PC-9 (cell line): ENCODE data around the gene TOR3A. TPM values are rescaled to one million over a fixed set of nuclear protein-coding genes. Genes with fewer than 3 reads are reported as not detected.

Experiments used
- BruUV-seq: library from RNA; stranded (reverse); fragments of 400-500 nt; replicated peaks from 2 replicates; lab custom pipeline; 2021; lab: Mats Ljungman, UMichigan
- CTCF ChIA-PET: fragments of 300-600 bp; sonication (Branson Sonifier 250); formaldehyde crosslinking; loops from one replicate; lab custom pipeline; 2022; ENCODE audit warnings: antibody characterized with exemption; lab: Charles Lee
- POLR2A ChIA-PET: fragments of 300-600 bp; sonication (Branson Sonifier 250); formaldehyde crosslinking; loops from one replicate; lab custom pipeline; 2022; ENCODE audit warnings: antibody characterized with exemption; ENCODE audit not compliant: unreplicated experiment; lab: Charles Lee
- DNase-seq, 2 experiments: peaks; one replicate each; pipeline versions ENCODE4 v3.0.0 to v3.0.0-alpha.2; 2015 to 2022; ENCODE audit warnings: mixed read lengths in 1 of 2
- H2AFZ ChIP-seq: fragments of 200-600 bp; sonication (generic); 2 replicates; pipeline ENCODE4 v1.8.1; 2017; ENCODE audit warnings: antibody characterized with exemption
- H3F3A ChIP-seq: fragments of 200-600 bp; sonication (generic); 2 replicates; pipeline ENCODE4 v1.8.1; 2017; ENCODE audit warnings: antibody characterized with exemption, mild to moderate bottlenecking, low read depth; ENCODE audit not compliant: insufficient read depth
- H3K27ac ChIP-seq: fragments of 200-600 bp; sonication (generic); 2 replicates; pipeline ENCODE4 v1.6.1; 2016; ENCODE audit warnings: mixed run types
- H3K27me3 ChIP-seq: fragments of 200-600 bp; sonication (generic); 2 replicates; pipeline ENCODE4 v1.6.1; 2016; ENCODE audit warnings: low read depth, mixed run types; ENCODE audit not compliant: insufficient read depth
- H3K36me3 ChIP-seq: fragments of 200-600 bp; sonication (generic); 2 replicates; pipeline ENCODE4 v1.6.1; 2016; ENCODE audit warnings: low read depth, mixed run types
- H3K4me1 ChIP-seq: fragments of 200-600 bp; sonication (generic); replicated peaks from 2 replicates; pipeline ENCODE4 v1.6.1; 2016; ENCODE audit warnings: mixed run types; ENCODE audit not compliant: insufficient read depth
- H3K4me2 ChIP-seq: fragments of 200-600 bp; sonication (generic); 2 replicates; pipeline ENCODE4 v1.6.1; 2017; ENCODE audit warnings: mixed run types
- H3K4me3 ChIP-seq: fragments of 200-600 bp; sonication (generic); 2 replicates; pipeline ENCODE4 v1.6.1; 2016; ENCODE audit warnings: mixed run types
- H3K79me2 ChIP-seq: fragments of 200-600 bp; sonication (generic); 2 replicates; pipeline ENCODE4 v1.6.1; 2017; ENCODE audit warnings: low read depth, mixed run types
- H3K9me2 ChIP-seq: fragments of 200-600 bp; sonication (generic); 2 replicates; pipeline ENCODE4 v1.8.1; 2017; ENCODE audit warnings: mild to moderate bottlenecking; ENCODE audit not compliant: insufficient read depth
- H3K9me3 ChIP-seq: fragments of 200-600 bp; sonication (generic); 2 replicates; pipeline ENCODE4 v1.8.1; 2016; ENCODE audit warnings: low read depth; ENCODE audit not compliant: insufficient read depth
- H4K20me1 ChIP-seq: fragments of 200-600 bp; sonication (generic); 2 replicates; pipeline ENCODE4 v1.8.1; 2017; ENCODE audit not compliant: insufficient read depth
- CTCF ChIP-seq: fragments of 200-600 bp; sonication (generic); conservative IDR thresholded peaks from 2 replicates; pipeline ENCODE4 v1.6.1; 2017; ENCODE audit warnings: mixed run types, antibody characterized with exemption, mild to moderate bottlenecking, moderate library complexity
- EZH2 ChIP-seq: fragments of 200-600 bp; sonication (generic); IDR thresholded peaks from 2 replicates; pipeline ENCODE4 v1.8.0; 2017; ENCODE audit warnings: antibody characterized with exemption, low read depth
- intact Hi-C: fragments of 100-400 bp; cut with micrococcal nuclease; formaldehyde crosslinking; loops from one replicate; pipeline ENCODE4 v1.10.0; 2022; ENCODE audit not compliant: unreplicated experiment
- total RNA-seq: library from RNA; stranded (reverse); gene quantifications from 2 replicates; pipeline ENCODE4 v1.2.3, GENCODE V29; 2021

Gene TOR3A
- total RNA-seq, 1 experiment from 2014 or later: 31.6 TPM

GRCh38 chr1:179101566-179101965 lies 19.7 kb downstream of the TOR3A start:
- TF ChIP-seq CTCF (no peak), EZH2 (no peak)
- POLR2A ChIA-PET: interaction anchor here (0.6 kb wide), 1 partner anchor 126 kb away, joined by 3 read pairs; no protein-coding TSS in a partner anchor
- no peak overlapping the region for H3K4me2 ChIP-seq
- 0 out of 2 replicates have a peak, but pooled peaks cover 4% of the 10 kb centered on the region for H3K79me2 ChIP-seq
- BruUV-seq: no TSS peak
- intact Hi-C loops: no loop called here
- peaks cover 15% of the 10 kb centered on the region for H3F3A ChIP-seq
- H3K27me3 ChIP-seq: no peaks in the 10 kb centered on the region
- H3K27ac ChIP-seq: no peak overlapping the region
- no peaks in the 10 kb centered on the region for H3K9me3 ChIP-seq
- H3K36me3 ChIP-seq: peaks cover 3% of the 10 kb centered on the region; the same call in 1 of the 2 replicates
- DNase-seq: no peak
- no peaks in the 10 kb centered on the region for H3K9me2 ChIP-seq
- no peaks in the 10 kb centered on the region for H3K4me1 ChIP-seq
- H2AFZ ChIP-seq: no peak overlapping the region
- no peaks in the 10 kb centered on the region for H4K20me1 ChIP-seq
- CTCF ChIA-PET: no interaction called here
- no peak overlapping the region for H3K4me3 ChIP-seq

- no peak overlapping the region for H2AFZ ChIP-seq
- H3K4me1 ChIP-seq: no peaks in the 10 kb centered on the region
- no TSS peak for BruUV-seq
- TF ChIP-seq CTCF (no peak), EZH2 (no peak)
- H3K4me3 ChIP-seq: no peak overlapping the region
- no peaks in the 10 kb centered on the region for H3K27me3 ChIP-seq
- H3K9me3 ChIP-seq: no peaks in the 10 kb centered on the region
- H3K27ac ChIP-seq: no peak overlapping the region
- peaks cover 8% of the 10 kb centered on the region for H3K36me3 ChIP-seq
- H3K9me2 ChIP-seq: no peaks in the 10 kb centered on the region
- no peak overlapping the region for H3K4me2 ChIP-seq
- H3F3A ChIP-seq: peaks cover 12% of the 10 kb centered on the region
- intact Hi-C loops: no loop called here
- H3K79me2 ChIP-seq: 0 out of 2 replicates have a peak, but pooled peaks cover 4% of the 10 kb centered on the region
- no peak for DNase-seq
- CTCF ChIA-PET: no interaction called here
- POLR2A ChIA-PET: no interaction called here
- H4K20me1 ChIP-seq: no peaks in the 10 kb centered on the region
These were observed 22.1 kb downstream of the TOR3A start for GRCh38 chr1:179103999-179104398.

GRCh38 chr1:179104611-179105250 lies 22.9 kb downstream of the TOR3A start:
- H2AFZ ChIP-seq: no peak overlapping the region
- POLR2A ChIA-PET: no interaction called here
- no peaks in the 10 kb centered on the region for H3K9me3 ChIP-seq
- no TSS peak for BruUV-seq
- H3K4me1 ChIP-seq: no peaks in the 10 kb centered on the region
- no peaks in the 10 kb centered on the region for H3K9me2 ChIP-seq
- no peak for TF ChIP-seq CTCF
- no peaks in the 10 kb centered on the region for H3K27me3 ChIP-seq
- no peak overlapping the region for H3K4me3 ChIP-seq
- peaks cover 12% of the 10 kb centered on the region for H3F3A ChIP-seq
- H3K4me2 ChIP-seq: no peak overlapping the region
- H3K27ac ChIP-seq: no peak overlapping the region
- DNase-seq: no peak
- 0 out of 2 replicates have a peak, but pooled peaks cover 4% of the 10 kb centered on the region for H3K79me2 ChIP-seq
- no peaks in the 10 kb centered on the region for H4K20me1 ChIP-seq
- H3K36me3 ChIP-seq: peaks cover 8% of the 10 kb centered on the region
- CTCF ChIA-PET: interaction anchor here (0.7 kb wide), 1 partner anchor 807 kb away, joined by 4 read pairs; no protein-coding TSS in a partner anchor
- intact Hi-C loops: no loop called here
